Activated CD4-positive, alpha-beta T cell treated with anti-CD3 and anti-CD28 coated beads, Interleukin-2, amount 50 U/mL, for 48 hours (primary cell): Measurements from ENCODE around the gene PCED1A.

Source experiments
- DNase-seq, 2 experiments: peaks; one replicate each; pipeline ENCODE4 v3.0.0-alpha.2; 2020

The PCED1A gene

DNA sequence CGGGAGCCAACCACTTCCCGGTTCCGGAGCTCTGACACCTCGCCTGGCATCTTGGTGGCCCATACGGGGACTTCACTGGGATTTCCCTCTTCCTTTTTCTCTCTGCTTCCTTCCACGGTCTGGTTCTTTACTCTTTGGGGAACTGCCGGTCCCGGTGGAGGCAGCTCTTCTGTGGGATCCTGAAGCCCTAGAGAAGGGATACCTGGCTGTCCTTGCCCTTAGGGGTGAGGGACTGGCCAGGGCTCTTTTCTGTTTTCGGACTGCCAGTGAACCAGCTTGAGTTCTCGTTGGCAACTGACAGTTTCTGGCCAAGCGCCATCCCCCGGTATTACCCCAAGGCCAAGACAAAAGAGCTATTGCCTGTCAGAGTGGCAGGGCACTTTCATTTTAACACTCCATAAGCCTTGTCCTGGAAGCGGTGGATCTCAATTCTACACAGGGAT is 39.1 kb downstream of the PCED1A start:
- DNase-seq = no peak

DNA sequence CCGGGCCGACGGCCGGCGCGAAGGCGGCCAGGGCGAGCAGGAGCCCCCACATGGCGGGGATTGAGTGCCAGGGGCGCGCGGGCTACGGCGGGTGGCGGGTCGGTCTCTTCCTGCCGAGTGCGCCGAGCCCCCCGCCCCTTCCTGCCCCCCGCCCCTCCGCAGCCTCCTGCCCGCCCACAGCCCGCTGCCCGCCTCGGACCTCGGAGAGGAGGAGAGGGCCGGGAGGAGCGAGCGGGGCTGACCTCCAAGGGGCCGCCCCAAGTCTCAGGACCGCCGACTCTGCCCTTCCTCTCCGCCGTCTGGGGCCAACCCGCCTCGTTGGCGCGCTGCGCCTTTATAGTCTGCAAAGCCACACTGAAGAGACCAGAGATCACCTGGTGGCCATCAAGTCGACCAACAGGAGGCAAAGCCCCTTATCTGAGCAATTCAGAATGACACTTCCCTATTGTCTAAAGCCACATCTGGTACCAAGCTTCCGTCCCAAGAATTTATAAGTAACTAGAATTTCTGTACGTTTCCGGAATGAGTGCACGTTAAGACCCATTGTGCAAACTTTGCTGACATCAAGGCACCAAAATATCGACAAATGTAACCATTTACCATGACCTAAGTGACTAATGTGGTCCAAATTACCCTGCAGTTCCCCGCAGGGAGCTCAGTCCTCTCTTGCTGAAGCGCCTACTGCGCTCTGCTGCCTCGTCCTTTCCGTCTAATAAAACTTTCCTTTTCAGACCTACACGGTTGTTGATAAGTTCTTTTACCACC is 39.8 kb downstream of the PCED1A start, which contains the start of gene CPXM1:
TSS of gene CPXM1 (minus strand) at position 107 of the 765 bp plus-strand sequence. CDS start at position 52, 55 bp downstream.
- DNase-seq = peak in 1 of 2 experiments; percentile 37

DNA sequence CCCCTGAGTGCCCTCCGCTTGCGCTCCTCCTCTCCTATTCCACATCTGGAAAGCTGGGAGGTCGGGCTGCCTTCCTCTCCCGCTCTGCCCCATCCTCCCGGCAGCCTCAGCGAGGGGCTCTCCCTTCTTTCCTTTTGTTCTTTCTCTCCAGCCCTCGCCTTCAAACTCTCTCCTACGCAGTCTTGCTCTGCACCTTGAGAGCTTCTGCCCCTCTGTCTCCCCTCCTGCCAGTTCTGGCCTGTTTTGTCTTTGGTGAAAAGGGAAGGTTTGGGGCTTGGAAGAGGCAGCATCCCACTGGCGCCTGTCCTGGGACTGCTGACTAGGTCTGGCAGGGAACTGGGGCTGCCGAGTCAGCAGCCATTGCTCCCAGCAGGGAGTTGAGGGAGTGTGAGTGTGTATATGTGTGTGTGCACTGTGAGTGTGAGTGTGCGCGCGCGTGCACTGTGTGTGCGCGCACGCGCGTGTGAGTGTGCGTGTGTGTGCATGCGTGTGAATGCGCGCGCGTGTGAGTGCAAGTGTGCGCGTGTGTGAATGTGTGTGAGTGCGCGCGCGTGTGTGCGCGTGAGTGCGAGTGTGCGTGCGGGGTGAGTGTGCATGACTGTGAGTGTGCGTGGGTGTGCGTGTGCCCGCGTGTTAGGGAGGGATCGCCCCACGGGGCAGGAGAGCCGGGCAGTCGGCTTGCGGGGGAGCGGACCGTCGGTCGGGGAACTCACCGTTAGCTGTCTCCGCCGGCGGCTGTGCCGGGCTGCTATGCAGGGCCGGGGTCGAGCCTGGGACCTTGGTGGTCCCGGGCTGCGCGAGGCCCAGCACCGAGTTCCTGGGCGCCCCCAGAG is 40.6 kb downstream of the PCED1A start:
- DNase-seq = peak; percentile 24 to 25

DNA sequence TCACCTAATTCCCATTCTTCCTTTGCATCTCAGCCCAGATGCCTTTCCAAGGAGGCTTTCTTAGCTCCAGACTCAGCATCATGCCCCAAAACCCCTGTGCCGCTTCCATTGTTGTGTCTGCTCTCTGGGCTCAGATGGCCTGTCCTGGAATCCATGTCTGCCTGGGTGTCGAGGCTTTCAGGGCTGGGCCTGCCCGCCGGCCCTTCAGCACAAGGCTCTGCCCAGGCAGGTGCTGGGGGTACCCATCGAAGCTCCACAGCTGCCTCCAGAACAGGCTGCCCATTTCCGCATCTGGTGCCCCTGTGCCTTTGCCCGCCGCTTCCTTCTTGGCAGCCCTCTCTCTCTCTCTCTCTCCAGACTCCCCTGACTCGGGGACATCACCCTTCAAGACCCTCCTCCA is 41.2 kb downstream of the PCED1A start:
- peak in 1 of 2 experiments; percentile 11 for DNase-seq

DNA sequence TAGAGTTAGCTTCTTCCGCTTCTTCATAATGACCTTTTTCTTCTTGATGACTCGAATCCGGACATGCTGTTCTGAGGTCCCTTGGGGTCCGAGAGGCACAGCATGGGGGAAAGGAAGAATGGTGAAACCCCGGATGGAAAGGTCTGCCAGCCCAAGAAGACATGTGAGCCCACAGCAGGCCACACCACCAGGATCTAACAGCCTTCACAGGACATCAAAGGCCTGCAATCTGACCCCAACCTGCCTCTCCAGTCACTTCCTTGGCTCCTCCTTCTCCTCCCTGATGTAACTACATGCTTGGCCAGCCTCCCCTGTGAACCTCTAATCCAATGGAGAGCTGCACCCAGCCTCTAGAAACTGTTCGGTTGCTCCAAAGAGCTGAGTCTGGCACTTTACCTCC is 41.6 kb downstream of the PCED1A start:
- no peak for DNase-seq

DNA sequence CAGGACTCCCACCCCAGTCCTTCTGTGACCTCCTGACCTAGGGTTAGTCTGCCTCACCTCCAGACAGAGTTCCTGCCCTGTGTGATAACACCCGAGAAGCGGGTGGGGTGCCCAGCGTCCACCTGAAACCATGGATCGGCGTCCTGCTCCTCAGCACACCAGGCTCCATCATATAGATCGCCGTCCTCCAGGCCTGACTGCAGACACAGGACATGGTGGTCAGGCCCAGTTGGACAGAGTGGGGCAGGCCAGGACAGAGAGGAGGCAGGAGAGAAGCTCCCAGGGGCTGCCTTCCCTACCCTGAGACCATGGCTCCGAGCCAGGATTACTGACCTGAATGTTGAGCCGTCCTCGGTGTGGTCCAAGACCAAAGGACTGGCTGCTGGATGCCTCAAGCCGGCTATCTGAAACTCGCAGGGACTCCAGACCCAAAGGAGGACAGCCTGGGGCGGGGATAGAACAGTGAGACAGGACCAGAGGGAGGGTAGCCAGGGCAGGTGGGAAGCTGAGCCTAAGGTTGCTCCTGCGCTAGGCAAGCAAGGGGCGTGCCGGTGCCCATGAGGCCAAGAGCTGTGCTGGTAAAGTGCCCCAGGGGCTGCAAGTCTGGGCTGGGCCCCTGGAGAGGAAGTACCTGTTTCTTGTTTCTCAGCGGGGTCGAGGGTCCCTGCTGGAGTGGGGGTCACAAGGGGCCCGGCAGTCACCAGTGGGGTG is 42.2 kb downstream of the PCED1A start:
- no peak for DNase-seq

DNA sequence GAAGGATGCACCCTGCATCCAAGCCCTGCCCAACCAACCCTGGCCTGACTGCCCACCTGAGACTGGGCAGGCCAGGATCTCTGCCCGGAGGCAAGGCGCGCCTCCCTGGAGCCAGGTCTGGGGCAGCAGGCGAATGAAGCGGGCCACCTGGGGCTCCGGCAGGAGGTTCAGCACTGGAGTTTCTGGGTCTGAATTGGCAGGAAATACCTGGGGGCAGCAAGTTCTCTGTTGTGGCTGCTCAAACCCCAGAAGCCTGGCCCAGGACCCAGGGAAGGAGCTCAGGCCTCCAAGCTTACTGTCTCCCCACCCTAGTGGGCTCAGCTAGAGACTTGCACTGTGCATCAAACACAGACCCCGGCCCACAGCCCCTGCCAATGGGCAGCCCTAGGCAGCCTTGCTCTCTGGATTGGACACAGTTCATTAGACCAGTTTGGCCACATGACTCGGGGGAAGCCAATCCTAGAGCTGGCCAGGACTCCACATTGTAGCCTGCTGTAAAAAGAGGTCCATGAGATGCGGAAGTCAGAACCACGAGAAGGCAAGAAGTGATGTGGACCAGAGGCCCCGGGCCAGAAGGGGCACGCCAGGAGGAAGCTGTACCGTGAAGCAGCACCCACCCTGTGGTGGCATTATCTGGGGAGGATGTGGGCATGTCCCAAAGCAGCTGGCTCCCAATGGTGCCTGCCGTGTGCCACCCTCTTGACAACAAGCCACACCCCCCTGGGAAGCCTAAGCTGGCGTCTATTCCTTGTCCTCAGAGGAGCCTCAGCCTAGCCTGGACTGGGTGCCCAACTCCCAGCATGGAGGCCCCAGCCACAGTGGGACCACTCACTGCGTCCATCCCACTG is 43.1 kb downstream of the PCED1A start:
- no peak for DNase-seq

DNA sequence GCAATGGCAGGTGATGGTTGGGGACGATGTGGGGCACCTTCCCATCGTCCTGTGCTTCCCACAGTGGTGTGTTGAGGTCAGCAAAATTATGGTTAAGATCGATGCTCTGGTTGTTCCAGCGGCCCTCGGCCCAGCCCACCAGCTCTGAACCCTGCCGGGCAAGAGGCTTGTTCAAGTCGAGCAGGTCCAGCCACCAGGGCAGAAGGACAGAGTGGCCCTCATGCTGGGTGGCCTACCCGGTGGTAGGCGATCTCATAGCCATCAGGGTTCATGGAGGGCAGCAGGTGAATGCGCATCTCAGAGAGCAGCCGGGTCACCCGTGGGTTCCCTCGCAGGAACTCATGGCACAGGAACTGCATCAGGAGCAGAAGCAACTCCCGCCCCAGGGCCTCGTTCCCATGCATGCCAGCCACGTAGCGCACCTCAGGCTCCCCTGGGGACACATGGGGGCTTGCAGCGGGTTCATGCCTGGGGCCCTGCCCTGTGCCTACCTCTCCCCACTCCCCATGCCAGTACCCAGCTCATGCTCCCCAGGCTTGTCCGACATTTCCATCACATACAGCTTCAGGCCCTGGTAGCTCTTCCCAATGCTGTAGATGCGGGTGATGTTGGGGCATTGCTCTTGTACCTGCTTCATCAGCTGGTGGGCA is 44.3 kb downstream of the PCED1A start:
- no peak for DNase-seq

DNA sequence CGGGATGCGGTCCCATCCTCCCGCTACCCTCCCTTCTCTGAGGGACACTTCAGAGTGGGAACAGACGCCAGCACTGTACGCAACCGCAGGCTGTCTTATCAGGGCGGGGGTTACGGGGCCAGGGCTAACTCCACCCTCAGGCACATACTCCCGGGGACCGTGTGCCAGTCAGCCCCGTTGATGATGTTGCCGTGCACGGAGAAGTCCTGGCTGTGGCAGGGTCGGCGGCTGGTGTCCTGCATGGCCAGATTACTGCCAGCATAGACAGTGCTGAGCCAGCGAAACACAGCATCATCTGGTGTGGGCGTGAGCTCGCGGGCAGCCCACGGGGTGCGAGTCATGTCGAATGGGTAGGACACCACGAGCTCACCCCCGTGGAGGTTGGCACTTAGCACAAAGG is 45.0 kb downstream of the PCED1A start:
- no peak for DNase-seq

DNA sequence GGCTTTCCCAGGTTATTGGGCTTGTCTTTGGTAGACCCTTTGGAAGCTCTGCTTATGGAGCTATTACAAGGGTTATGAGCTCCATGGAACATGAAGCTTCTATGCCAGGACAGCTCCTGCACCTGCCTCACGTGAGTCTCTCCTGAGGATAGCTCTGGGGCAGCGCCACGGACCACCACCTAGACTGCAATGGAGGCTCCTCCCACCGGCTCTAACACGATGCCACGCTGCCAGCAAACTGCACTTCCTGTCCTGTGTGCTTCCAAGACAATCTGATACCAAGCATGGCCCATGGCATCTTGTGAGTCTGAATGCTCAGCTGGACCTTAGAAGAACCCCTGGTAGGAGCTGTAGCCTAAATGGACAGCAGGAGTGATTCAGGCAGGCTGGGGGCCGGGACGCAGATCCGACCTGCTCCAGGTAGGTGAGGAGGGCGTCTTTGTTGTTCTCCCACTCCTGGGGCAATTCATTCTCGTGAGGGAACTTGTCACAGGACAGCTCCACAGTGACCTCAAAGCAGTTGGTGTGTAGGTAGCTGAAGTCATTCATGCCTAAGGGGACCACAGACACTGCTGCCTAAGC is 45.5 kb downstream of the PCED1A start:
- DNase-seq = no peak

DNA sequence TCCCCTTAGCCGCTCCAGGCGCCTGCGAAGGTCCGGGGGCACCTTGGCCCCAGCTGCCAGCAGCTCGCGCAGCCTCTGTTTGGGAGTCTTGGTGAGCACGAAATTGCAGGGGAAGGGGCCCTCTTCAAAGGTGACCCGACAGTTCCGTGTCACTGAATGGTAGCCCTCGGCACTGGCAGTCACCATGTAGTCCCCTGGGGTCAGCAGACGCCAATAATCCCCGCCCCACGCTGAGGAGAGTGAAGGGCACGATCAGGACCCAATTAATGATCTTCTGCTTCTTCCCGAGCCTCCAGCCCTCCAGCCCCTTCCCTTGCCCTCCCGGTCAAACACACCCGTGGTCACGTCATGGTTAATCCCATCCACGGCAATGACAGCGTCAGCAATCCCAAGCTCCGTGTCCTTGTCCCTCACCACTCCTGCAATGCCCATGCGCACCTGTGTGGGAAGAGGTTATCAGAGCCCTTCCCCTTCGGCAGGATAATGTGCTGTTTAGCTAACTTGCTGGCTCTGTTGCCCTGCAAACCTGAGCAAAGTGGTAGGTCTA is 46.2 kb downstream of the PCED1A start:
- DNase-seq = no peak

DNA sequence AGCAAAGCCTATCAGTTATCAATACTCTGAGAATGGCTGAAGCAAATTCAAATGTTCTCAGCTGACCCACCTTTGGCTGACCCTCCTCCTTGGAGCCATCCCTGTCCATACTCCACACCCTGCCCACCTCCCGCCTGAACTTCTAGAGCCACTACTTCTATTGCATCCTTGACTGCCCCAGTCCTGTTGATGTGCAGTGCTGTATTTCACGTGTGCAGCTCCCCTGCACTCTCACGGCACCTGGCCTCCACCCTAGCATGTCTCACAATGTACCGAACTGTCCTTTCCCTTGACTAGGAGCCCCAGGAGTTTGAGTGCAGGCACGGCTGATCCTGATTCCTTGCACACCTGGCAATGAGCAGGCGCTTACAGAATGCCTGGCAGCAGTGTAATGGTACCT is 47.0 kb downstream of the PCED1A start:
- DNase-seq = no peak
